CD4-positive, alpha-beta T cell treated with Interleukin-12 subunit alpha and Interleukin-12 subunit beta, for 1 hour (primary cell): Measurements from ENCODE around the gene FRK.

Experiments
- DNase-seq: peaks from one replicate; pipeline ENCODE4 v3.0.0-alpha.2; 2020

FRK gene

GRCh38 chr6:115882174-115882573, 178.5 kb downstream of the FRK start:
- no peak for DNase-seq
